NT2/D1 (cell line): Measurements from ENCODE around the gene DIPK1C.

ENCODE experiments used
- DNase-seq: peaks from one replicate; pipeline ENCODE4 v3.0.0-alpha.2; 2011; ENCODE audit warnings: low read depth, low spot score
- H3K27me3 ChIP-seq: 2 replicates; pipeline ENCODE4 v1.6.0; 2011; ENCODE audit warnings: mild to moderate bottlenecking; ENCODE audit not compliant: insufficient read length, insufficient read depth
- H3K36me3 ChIP-seq: 2 replicates; pipeline ENCODE4 v1.6.1; 2011; ENCODE audit warnings: mild to moderate bottlenecking, low read length, mixed read lengths; ENCODE audit not compliant: insufficient read depth, insufficient read length
- H3K4me1 ChIP-seq: 2 replicates; pipeline ENCODE4 v1.5.1; 2011; ENCODE audit not compliant: insufficient read depth, insufficient read length
- H3K4me3 ChIP-seq: 2 replicates; pipeline ENCODE4 v1.5.1; 2011; ENCODE audit warnings: low read depth; ENCODE audit not compliant: insufficient read length
- H3K9ac ChIP-seq: 2 replicates; pipeline ENCODE4 v1.6.0; 2011; ENCODE audit warnings: low read depth; ENCODE audit not compliant: insufficient read length
- H3K9me3 ChIP-seq: 2 replicates; pipeline ENCODE4 v1.5.1; 2011; ENCODE audit warnings: mild to moderate bottlenecking, low read length; ENCODE audit not compliant: insufficient read depth
- SUZ12 ChIP-seq: IDR thresholded peaks from 2 replicates; pipeline ENCODE4 v1.6.1; 2011; ENCODE audit not compliant: insufficient read length, insufficient read depth; ENCODE audit errors: extremely low read depth
- YY1 ChIP-seq: IDR thresholded peaks from 2 replicates; pipeline ENCODE4 v1.6.1; 2011; ENCODE audit not compliant: insufficient read length, insufficient read depth
- ZNF274 ChIP-seq: IDR thresholded peaks from 2 replicates; pipeline ENCODE4 v1.6.1; 2011; ENCODE audit warnings: mild to moderate bottlenecking, low read depth, low read length

DIPK1C gene

GRCh38 chr18:74392323-74392722 lies 64.8 kb downstream of the DIPK1C start:
- no peak for DNase-seq
- Histone ChIP-seq H3K27me3 (no peaks in the 10 kb centered on the region), H3K9me3 (no peaks in the 10 kb centered on the region), H3K4me3 (no peak overlapping the region), H3K4me1 (no peaks in the 10 kb centered on the region), H3K9ac (no peak overlapping the region), H3K36me3 (no peaks in the 10 kb centered on the region)
- TF ChIP-seq ZNF274 (no peak), SUZ12 (no peak), YY1 (no peak)

- H3K4me3 ChIP-seq, result no peak overlapping the region
- TF ChIP-seq YY1 (no peak), SUZ12 (no peak), ZNF274 (no peak)
- no peaks in the 10 kb centered on the region for H3K4me1 ChIP-seq
- no peak for DNase-seq
- H3K9me3 ChIP-seq, result no peaks in the 10 kb centered on the region
- H3K9ac ChIP-seq, result no peak overlapping the region
- H3K36me3 ChIP-seq, result no peaks in the 10 kb centered on the region
- H3K27me3 ChIP-seq, result no peaks in the 10 kb centered on the region
Observed at GRCh38 chr18:74390900-74391299, 66.2 kb downstream of the DIPK1C start.

- no peak overlapping the region for H3K9ac ChIP-seq
- H3K9me3 ChIP-seq, result no peaks in the 10 kb centered on the region
- no peaks in the 10 kb centered on the region for H3K4me1 ChIP-seq
Observed at GRCh38 chr18:74389991-74390390, 67.1 kb downstream of the DIPK1C start.

GRCh38 chr18:74389171-74389927 lies 67.8 kb downstream of the DIPK1C start:
- H3K36me3 ChIP-seq, result no peaks in the 10 kb centered on the region
- TF ChIP-seq YY1 (no peak), ZNF274 (no peak), SUZ12 (no peak)
- H3K9me3 ChIP-seq, result no peaks in the 10 kb centered on the region
- no peaks in the 10 kb centered on the region for H3K27me3 ChIP-seq
- no peak for DNase-seq
- H3K4me1 ChIP-seq, result no peaks in the 10 kb centered on the region
- no peak overlapping the region for H3K4me3 ChIP-seq
- no peak overlapping the region for H3K9ac ChIP-seq

More at GRCh38 chr18:74389991-74390390, 67.1 kb downstream of the DIPK1C start:
- Histone ChIP-seq H3K36me3 (no peaks in the 10 kb centered on the region), H3K27me3 (no peaks in the 10 kb centered on the region), H3K4me3 (no peak overlapping the region)
- no peak for TF ChIP-seq SUZ12
- TF ChIP-seq YY1, result no peak
- no peak for TF ChIP-seq ZNF274
- no peak for DNase-seq

GRCh38 chr18:74388227-74388626 lies 68.9 kb downstream of the DIPK1C start:
- TF ChIP-seq YY1 (no peak), SUZ12 (no peak), ZNF274 (no peak)
- Histone ChIP-seq H3K27me3 (no peaks in the 10 kb centered on the region), H3K9me3 (no peaks in the 10 kb centered on the region), H3K4me3 (no peak overlapping the region), H3K4me1 (no peaks in the 10 kb centered on the region), H3K9ac (no peak overlapping the region), H3K36me3 (no peaks in the 10 kb centered on the region)
- no peak for DNase-seq

- no peaks in the 10 kb centered on the region for H3K27me3 ChIP-seq
- H3K9me3 ChIP-seq, result peaks cover 3% of the 10 kb centered on the region; the same call in 1 of the 2 replicates
- no peak for TF ChIP-seq ZNF274
- DNase-seq, result no peak
- no peak overlapping the region for H3K4me3 ChIP-seq
- no peaks in the 10 kb centered on the region for H3K36me3 ChIP-seq
- peaks cover 3% of the 10 kb centered on the region for H3K4me1 ChIP-seq
- no peak overlapping the region for H3K9ac ChIP-seq
Observed at GRCh38 chr18:74387383-74387782, 69.7 kb downstream of the DIPK1C start.
